Endothelial cell of umbilical vein (primary cell): Measurements from ENCODE around the gene KRT82. TPM values are rescaled to one million over a fixed set of nuclear protein-coding genes. Genes with fewer than 3 reads are reported as not detected.

Source experiments
- BruUV-seq: library from RNA; stranded (reverse); fragments of 400-500 nt; replicated peaks from 2 replicates; lab custom pipeline; 2021; lab: Mats Ljungman, UMichigan
- CTCF ChIA-PET: fragments of 300-600, 350-600 bp; sonication (Branson Sonifier 250); formaldehyde crosslinking; loops from one replicate; lab custom pipeline; 2021; ENCODE audit warnings: antibody characterized with exemption, inconsistent platforms; lab: Charles Lee
- POLR2A ChIA-PET: fragments of 300-600, 350-600 bp; sonication (Branson Sonifier 250); formaldehyde crosslinking; loops from one replicate; lab custom pipeline; 2021; ENCODE audit warnings: antibody characterized with exemption, inconsistent platforms; lab: Charles Lee
- DNase-seq: peaks from one replicate; pipeline ENCODE4 v3.0.0-alpha.2; 2011; ENCODE audit warnings: low read depth, low spot score
- FAIRE-seq: peaks from 2 replicates; lab custom pipeline; 2011; peaks lifted over from hg19 to GRCh38; lab: Jason Lieb, UNC
- H2AFZ ChIP-seq: 2 replicates; pipeline ENCODE4 v1.6.0; 2012; ENCODE audit warnings: low read depth, low read length, control low read depth, inconsistent platforms
- H3K27ac ChIP-seq: 2 replicates; pipeline ENCODE4 v1.5.1; 2011; ENCODE audit warnings: low read depth, mild to moderate bottlenecking, control low read depth, low read length, moderate library complexity; ENCODE audit not compliant: insufficient read depth
- H3K27me3 ChIP-seq, 2 experiments: 2 replicates each; pipeline versions ENCODE4 v1.6.0 to v1.6.1; 2011; ENCODE audit warnings: low read length in 2 of 2, mixed read lengths in 1 of 2; ENCODE audit not compliant: control insufficient read depth in 2 of 2, insufficient read depth in 2 of 2
- H3K36me3 ChIP-seq, 2 experiments: 2 replicates in 1 of 2; 3 replicates in 1 of 2; pipeline ENCODE4 v1.5.1; 2011; ENCODE audit warnings: low read length in 2 of 2, mild to moderate bottlenecking in 1 of 2, moderate library complexity in 1 of 2; ENCODE audit not compliant: control insufficient read depth in 2 of 2, insufficient read depth in 2 of 2; ENCODE audit errors: extremely low read depth in 1 of 2
- H3K4me1 ChIP-seq: 3 replicates; pipeline ENCODE4 v1.5.1; 2011; ENCODE audit warnings: mild to moderate bottlenecking, low read length; ENCODE audit not compliant: control insufficient read depth, insufficient read depth; ENCODE audit errors: extremely low read depth
- H3K4me2 ChIP-seq: 2 replicates; pipeline ENCODE4 v1.6.1; 2011; ENCODE audit warnings: low read length, control low read depth, mixed read lengths; ENCODE audit not compliant: insufficient read depth
- H3K4me3 ChIP-seq, 3 experiments: fragments of 200-600 bp in 1 of 3; sonication (generic), shearing (Covaris generic) in 1 of 3; replicated peaks in 1 of 3; 2 replicates each; pipeline ENCODE4 v1.5.1; 2011 to 2016; ENCODE audit warnings: control low read depth in 3 of 3, low read length in 3 of 3, mild to moderate bottlenecking in 2 of 3, inconsistent platforms in 1 of 3, low read depth in 1 of 3, moderate library complexity in 1 of 3; ENCODE audit not compliant: insufficient read depth in 1 of 3
- H3K79me2 ChIP-seq: 2 replicates; pipeline ENCODE4 v1.6.0; 2012; ENCODE audit warnings: low read length, inconsistent platforms; ENCODE audit not compliant: control insufficient read depth, insufficient read depth
- H3K9ac ChIP-seq: replicated peaks from 2 replicates; pipeline ENCODE3; 2011; ENCODE audit warnings: low read length, control low read depth; ENCODE audit not compliant: insufficient read depth; ENCODE audit errors: extremely low read depth
- H3K9me1 ChIP-seq: replicated peaks from 3 replicates; pipeline ENCODE4 v1.6.0; 2011; ENCODE audit warnings: mild to moderate bottlenecking, low read length; ENCODE audit not compliant: control insufficient read depth, insufficient read depth; ENCODE audit errors: extremely low read depth
- H3K9me3 ChIP-seq: replicated peaks from 2 replicates; pipeline ENCODE4 v1.5.1; 2012; ENCODE audit warnings: low read length, inconsistent platforms; ENCODE audit not compliant: control insufficient read depth, insufficient read depth
- H4K20me1 ChIP-seq: replicated peaks from 2 replicates; pipeline ENCODE3; 2011; ENCODE audit warnings: mild to moderate bottlenecking, low read length; ENCODE audit not compliant: control insufficient read depth, insufficient read depth; ENCODE audit errors: extremely low read depth
- CTCF ChIP-seq, 2 donors: IDR thresholded peaks; 1 replicate in 1 of 2; 2 replicates in 1 of 2; pipeline ENCODE4 v1.5.1; 2011; ENCODE audit warnings: low read length in 2 of 2, mild to moderate bottlenecking in 2 of 2, moderate library complexity in 2 of 2, control low read depth in 1 of 2, inconsistent platforms in 1 of 2, low read depth in 1 of 2; ENCODE audit not compliant: insufficient read depth in 1 of 2; ENCODE audit errors: extremely low read depth in 1 of 2
- EZH2 ChIP-seq: IDR thresholded peaks from 2 replicates; pipeline ENCODE4 v1.6.1; 2012; ENCODE audit warnings: borderline replicate concordance, low read depth, mild to moderate bottlenecking, moderate library complexity, low read length, inconsistent platforms; ENCODE audit not compliant: severe bottlenecking
- FOS ChIP-seq: IDR thresholded peaks from 2 replicates; pipeline ENCODE4 v1.6.1; 2011; ENCODE audit warnings: mild to moderate bottlenecking, low read length, moderate library complexity, borderline replicate concordance; ENCODE audit not compliant: insufficient read depth
- GATA2 ChIP-seq: IDR thresholded peaks from 2 replicates; pipeline ENCODE4 v1.7.0; 2011; ENCODE audit warnings: low read depth, mild to moderate bottlenecking, moderate library complexity, mixed read lengths, low read length; ENCODE audit not compliant: insufficient read length, insufficient read depth
- JUN ChIP-seq: IDR thresholded peaks from 2 replicates; pipeline ENCODE4 v1.6.1; 2011; ENCODE audit warnings: borderline replicate concordance, low read depth; ENCODE audit not compliant: insufficient read length, insufficient read depth
- MAX ChIP-seq: IDR thresholded peaks from 2 replicates; pipeline ENCODE4 v1.6.1; 2011; ENCODE audit not compliant: insufficient read depth, insufficient read length
- MYC ChIP-seq: IDR thresholded peaks from one replicate; pipeline ENCODE4 v1.6.1; 2011; ENCODE audit warnings: mild to moderate bottlenecking, low read depth, low read length
- POLR2A ChIP-seq: IDR thresholded peaks from 2 replicates; pipeline ENCODE4 v1.6.1; 2012; ENCODE audit warnings: low read depth, mild to moderate bottlenecking, control low read depth, low read length
- POLR2AphosphoS5 ChIP-seq: IDR thresholded peaks from 2 replicates; pipeline ENCODE4 v1.6.1; 2012; ENCODE audit warnings: low read depth, mild to moderate bottlenecking, control low read depth, low read length, moderate library complexity; ENCODE audit not compliant: insufficient read depth
- dilution Hi-C: fragments of 300-500 bp; cut with MboI; formaldehyde crosslinking; loops from one replicate; pipeline ENCODE4 v1.15.0; 2019; ENCODE audit warnings: low sequenced_read_pairs; ENCODE audit not compliant: extremely low pct_ligation_motif_present
- intact Hi-C: fragments of 100-400 bp; cut with micrococcal nuclease; formaldehyde crosslinking; loops from one replicate; pipeline ENCODE4 v1.10.0; 2022
- polyA plus RNA-seq, 4 experiments: library from polyadenylated mRNA; depleted of rRNA in 3 of 4; stranded (reverse) in 3 of 4; unstranded in 1 of 4; fragments of >200 nt; gene quantifications; 2 replicates each; pipeline versions ENCODE4 v1.2.1 to v1.2.3, GENCODE V29; 2011 to 2012; ENCODE audit warnings: missing spikeins in 1 of 4
- total RNA-seq: library from RNA; stranded (reverse); gene quantifications from 2 replicates; pipeline ENCODE4 v1.2.3, GENCODE V29; 2021

KRT82 gene
- total and polyA plus RNA-seq, 2 donors (not counting 3 experiments of a cell fraction or from before 2014, with no cell fraction given): not detected

GRCh38 chr12:52378091-52378490 is 28.0 kb downstream of the KRT82 start:
- TF ChIP-seq POLR2A (no peak), CTCF (IDR thresholded peaks at IDR 0.05; ENCODE audit: extremely low read depth in 1 of 2, insufficient read depth in 1 of 2, low read depth in 1 of 2, low read length in 2 of 2) (no peak), MAX (no peak), GATA2 (no peak), FOS (no peak)
- H3K27ac ChIP-seq: no peak overlapping the region
- POLR2A ChIA-PET: no interaction called here
- no peaks in the 10 kb centered on the region for H3K9me1 ChIP-seq
- no peak overlapping the region for H3K4me2 ChIP-seq
- H3K9ac ChIP-seq: no peak overlapping the region
- H3K9me3 ChIP-seq: no peaks in the 10 kb centered on the region
- H3K79me2 ChIP-seq: no peaks in the 10 kb centered on the region
- DNase-seq: no peak
- H3K36me3 ChIP-seq: no peaks in the 10 kb centered on the region
- H3K4me3 ChIP-seq: no peak overlapping the region
- dilution Hi-C loops: no loop called here
- FAIRE-seq: no peak
- H3K4me1 ChIP-seq: no peaks in the 10 kb centered on the region
- no TSS peak for BruUV-seq
- intact Hi-C loops: no loop called here
- no peak overlapping the region for H2AFZ ChIP-seq
- H3K27me3 ChIP-seq: peaks cover 9 to 10% of the 10 kb centered on the region in 2 experiments
- CTCF ChIA-PET: interaction anchor here (1.1 to 1.4 kb wide), 3 partner anchors 12 to 501 kb away, joined by 3 to 4 read pairs (median 4); no protein-coding TSS in a partner anchor
- H4K20me1 ChIP-seq: no peaks in the 10 kb centered on the region

- no peaks in the 10 kb centered on the region for H4K20me1 ChIP-seq
- ChIA-PET POLR2A (no interaction called here), CTCF (interaction anchor here (1.1 to 1.4 kb wide), 3 partner anchors 13 to 502 kb away, joined by 3 to 4 read pairs (median 4); no protein-coding TSS in a partner anchor)
- peaks cover 8 to 10% of the 10 kb centered on the region in 2 experiments for H3K27me3 ChIP-seq
- BruUV-seq: no TSS peak
- dilution Hi-C loops (no loop called here), intact Hi-C loops (no loop called here)
- no peak overlapping the region for H3K9ac ChIP-seq
- no peak overlapping the region for H3K27ac ChIP-seq
- no peaks in the 10 kb centered on the region for H3K9me3 ChIP-seq
- DNase-seq: no peak
- H3K4me3 ChIP-seq: no peak overlapping the region
- no peaks in the 10 kb centered on the region for H3K36me3 ChIP-seq
- no peak overlapping the region for H2AFZ ChIP-seq
- no peaks in the 10 kb centered on the region for H3K4me1 ChIP-seq
- no peak overlapping the region for H3K4me2 ChIP-seq
- H3K9me1 ChIP-seq: no peaks in the 10 kb centered on the region
- H3K79me2 ChIP-seq: no peaks in the 10 kb centered on the region
- FAIRE-seq: no peak
- TF ChIP-seq GATA2 (no peak), POLR2AphosphoS5 (no peak), FOS (no peak), EZH2 (no peak), POLR2A (no peak), CTCF (IDR thresholded peaks at IDR 0.05; ENCODE audit: extremely low read depth in 1 of 2, insufficient read depth in 1 of 2, low read depth in 1 of 2, low read length in 2 of 2) (no peak), JUN (no peak), MYC (no peak), MAX (no peak)
Measured at GRCh38 chr12:52377266-52377665, 28.9 kb downstream of the KRT82 start.
